NCI-H446 (cell line): ENCODE data around the gene CYB561D2.

Source experiments
- DNase-seq, 2 experiments: peaks; one replicate each; lab custom pipeline; 2025; lab: John Stamatoyannopoulos, UW

CYB561D2 gene

DNA sequence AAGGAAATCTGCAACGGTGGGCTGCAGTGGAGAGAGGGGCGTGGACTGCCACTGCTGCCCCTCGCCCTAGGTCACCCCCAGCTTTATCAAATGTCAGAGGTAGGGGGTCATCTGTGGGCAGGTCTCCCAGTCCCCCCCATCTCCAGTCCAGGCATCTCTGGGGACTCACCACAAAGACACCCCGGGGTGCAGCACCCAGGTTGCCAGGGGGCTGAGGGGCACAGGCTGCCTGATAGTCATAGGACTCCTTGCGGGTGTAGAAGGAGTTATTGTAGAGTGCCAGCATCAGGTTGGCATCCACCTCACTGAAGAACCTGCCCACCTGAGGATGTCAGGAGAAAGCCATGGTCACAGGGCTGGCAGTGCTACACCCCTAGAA lies 15.2 kb downstream of the CYB561D2 start:
- no peak for DNase-seq

DNA sequence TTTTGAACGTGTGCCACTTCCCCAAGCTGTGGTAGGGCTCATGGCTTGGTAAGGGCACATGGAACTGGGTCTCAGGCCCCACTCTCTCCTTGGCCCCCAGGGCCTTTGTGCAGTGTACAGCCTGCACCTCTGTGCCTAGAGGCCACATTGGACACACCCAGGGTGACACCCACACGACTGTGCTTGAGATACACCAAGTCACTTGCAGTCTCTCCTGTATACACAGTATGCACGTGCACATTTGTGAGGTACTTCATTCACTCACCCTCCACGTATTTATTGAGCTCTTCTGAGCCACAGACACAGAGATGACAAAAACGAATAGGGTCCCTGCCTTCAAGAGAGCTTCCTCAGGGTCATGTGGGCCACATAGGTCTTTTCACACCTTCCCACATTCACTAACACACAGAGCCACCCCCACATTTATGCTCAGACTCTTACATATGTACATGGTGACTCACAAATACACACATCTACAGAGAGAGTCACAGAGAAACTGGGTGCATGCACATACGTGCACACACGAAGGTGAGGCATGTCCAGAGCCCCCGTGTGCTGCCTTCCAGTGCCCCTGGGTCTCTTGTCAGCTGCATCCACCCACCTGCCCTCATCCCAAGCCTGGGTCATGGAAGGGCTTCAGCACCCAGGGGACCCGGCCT lies 18.5 kb downstream of the CYB561D2 start:
- no peak for DNase-seq

DNA sequence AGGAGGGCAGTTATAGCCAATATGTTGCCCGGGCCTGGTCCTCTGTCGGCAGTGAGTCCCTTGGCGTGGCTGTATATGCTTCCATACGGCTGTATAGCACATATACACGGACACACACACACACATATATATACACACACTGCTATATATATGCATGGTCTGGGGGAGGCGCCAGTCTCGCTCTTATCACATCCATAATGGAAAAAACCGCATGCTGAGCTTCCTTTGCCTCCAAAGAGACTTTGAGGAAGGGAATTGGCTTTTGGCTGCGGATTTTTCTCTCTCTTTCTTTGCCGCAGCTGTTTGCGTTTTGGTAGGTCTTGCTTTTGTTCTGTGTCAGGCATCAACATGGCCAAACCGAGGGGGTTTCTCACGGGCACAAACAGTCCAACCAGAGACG lies 19.9 kb downstream of the CYB561D2 start:
- peak in 1 of 2 experiments; percentile 19 for DNase-seq

DNA sequence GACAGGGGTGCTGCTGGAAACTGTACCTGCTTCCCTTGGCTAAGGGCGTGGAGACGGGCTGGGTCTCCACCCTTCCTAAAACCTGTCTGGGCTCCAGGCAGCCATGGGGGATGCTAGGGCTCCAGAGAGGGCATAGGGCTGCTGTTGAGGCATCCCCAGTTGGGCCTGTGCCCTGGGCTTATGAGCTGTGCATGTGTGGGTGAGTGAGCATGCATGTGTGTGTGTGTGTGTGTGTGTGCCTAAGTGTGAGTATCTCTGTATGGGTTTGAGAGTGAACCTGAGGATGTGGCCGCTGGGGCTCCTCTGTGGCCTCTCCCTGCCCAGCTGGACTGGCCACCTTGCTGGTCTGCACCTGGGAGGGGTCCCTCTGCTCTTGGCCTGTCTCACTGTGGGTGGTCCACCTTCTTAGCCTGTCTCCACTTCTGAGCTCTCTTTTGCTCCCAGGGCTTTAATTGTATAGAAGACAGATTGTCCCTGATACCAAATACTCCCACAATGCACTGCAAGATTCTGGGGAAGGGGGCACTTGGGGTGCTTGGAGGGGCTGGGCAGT lies 20.5 kb downstream of the CYB561D2 start:
- no peak for DNase-seq

DNA sequence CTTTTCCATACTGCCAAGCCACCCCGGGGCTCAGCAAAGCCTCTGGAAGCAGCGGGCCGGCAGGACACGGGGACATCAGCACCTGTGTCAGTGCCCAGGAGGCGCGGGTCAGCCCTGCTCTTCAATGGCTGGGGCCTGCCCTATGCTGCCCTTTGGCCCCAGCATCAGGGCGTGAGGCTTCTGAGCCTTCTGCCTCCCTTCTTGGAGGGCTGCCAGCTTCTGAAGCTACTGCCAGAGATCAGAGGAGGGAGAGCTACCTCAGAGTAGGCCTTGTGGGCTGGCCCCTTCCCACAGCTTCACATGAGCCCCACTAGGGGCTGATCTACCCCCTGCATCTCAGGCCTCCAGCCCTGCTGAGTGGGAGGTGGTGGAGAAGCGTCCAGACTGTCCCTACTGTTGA lies 21.7 kb downstream of the CYB561D2 start:
- DNase-seq, result peak in 1 of 2 experiments; percentile 46

DNA sequence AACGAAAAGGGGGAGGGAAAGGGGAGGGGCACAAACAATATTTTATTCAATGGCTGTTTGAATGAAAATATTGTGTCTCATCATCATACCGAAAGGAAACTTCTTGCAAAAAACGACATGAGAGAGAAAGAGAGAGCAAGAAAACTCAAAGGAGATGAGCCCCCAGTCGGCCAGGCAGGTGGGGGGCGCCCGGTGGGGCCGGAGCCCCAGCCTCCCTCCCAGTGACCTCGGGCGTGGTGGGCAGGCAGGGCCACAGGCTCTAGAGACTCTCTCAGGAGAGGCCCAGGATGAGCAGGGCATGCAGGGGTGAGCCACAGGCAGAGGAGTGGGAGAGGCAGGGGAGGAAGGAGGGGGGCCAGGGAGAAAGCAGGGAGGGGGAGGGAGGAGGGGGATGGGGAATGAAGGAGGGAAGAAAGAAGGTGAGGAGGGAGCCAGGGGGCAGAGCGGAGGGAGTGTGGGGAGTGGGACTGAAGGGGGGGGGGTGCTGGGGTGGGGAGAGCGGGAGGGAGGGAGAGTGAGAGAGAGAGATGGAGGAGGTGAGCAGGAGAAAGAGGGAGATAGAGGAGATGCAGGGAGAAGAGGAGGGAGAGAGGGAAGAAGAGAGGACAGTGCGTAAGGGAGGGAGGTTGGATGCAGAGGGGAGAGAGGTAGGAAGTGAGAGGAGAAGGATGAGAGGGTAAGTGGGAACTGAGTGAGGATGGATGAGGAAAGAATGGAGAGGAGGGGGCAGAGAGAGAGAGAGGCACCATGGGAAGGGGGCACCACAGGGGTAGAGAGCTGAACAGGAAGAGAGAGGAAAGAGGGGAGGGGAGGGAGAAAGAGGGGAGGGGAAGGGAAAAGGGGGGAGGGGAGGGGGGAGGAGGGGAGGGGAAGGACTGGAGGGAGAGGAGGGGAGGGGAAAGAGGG lies 22.7 kb downstream of the CYB561D2 start:
- DNase-seq, result no peak

DNA sequence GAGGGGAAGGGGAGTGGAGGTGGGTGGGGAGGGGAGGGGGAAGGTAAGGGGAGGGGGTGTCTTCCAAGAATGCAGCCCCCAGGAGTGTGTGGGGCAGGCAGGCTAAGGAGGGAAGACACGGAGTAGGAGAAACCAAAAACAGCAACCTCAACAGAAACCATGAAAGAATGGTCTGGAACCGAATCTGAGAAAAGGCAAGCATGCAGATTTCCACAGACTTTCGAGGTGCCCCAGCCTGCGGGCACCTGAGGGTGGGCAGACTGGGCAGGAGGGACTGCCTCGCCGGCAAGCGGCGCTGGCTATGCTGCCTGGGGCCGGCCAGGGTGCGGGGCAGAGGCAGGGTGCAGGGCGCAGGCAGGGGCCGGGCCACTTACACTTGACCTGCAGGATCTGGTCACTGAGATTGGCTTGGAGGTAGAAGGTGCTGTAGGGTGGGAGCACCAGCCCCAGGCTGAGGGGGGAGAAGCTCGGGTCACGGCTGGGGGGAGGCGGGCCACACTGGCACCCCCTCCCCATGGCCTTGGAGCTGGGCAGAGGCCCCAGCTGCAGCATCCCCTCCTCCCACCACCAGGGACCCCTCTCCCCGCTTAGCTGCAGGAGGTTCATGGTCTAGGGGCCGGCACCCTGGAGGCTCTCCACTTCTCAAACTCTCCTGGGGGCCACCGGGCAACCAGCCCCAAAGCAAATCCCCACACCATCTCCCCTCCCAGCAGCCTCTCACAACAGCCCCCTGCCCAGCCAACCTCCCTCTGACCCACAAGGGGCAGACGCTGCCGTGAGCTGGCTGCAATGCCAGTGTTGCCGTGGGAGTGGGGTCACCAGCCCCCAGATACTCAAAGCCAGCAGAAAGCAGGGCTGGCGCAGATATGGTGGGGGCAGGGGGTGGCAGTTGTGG lies 23.9 kb downstream of the CYB561D2 start:
- DNase-seq, result no peak

DNA sequence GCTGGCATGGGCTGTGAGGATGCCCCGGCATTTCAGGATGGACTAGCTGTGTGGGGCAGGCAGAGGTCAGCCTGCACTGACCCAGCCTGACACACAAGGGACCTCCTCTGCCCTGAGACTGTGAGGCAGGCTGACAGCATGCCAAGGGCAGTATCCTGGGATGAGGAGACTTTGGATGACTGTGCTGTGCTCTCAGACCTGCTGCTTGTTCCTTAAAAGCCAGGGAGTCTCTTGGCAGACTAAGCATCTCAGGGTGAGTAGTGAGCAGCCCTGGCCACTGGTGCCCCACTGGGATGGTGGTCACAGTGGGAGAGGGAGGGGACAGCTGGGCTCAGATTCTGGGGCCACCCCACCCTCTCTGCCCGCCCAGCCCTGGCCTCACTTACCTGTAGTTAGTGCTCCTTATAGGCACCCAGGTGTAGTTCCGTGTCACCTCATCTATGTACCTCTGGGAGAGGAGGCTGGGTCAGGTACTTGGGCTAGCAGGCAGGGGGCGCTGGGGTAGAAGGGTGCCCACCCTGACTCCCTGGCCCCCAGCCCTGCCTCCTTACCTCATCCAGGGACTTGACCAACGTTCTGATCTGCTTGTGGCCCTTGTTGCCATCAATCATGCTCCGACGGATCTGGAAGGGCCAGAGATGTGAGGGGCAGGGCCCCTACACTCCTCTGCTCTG lies 24.7 kb downstream of the CYB561D2 start:
- no peak for DNase-seq

DNA sequence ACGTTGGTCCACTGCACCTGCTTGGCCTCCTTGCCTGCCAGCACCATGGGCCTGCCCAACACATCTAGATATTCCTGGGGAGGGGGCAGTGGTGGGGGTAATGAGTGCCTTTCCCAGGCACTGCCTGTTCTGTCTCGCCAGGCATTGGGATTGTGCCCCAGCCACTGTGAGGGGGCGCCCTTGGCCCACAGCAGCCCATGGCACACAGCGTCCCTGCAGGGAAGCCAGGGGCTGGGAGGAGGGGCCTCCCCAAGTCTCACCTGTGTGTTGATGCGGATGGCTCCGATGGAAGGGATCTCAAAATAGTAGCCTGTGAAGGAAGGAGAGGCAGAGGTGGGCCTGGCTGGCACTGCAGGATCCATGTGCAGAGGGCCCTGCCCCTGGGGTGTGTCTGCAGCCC lies 27.4 kb downstream of the CYB561D2 start:
- no peak for DNase-seq

DNA sequence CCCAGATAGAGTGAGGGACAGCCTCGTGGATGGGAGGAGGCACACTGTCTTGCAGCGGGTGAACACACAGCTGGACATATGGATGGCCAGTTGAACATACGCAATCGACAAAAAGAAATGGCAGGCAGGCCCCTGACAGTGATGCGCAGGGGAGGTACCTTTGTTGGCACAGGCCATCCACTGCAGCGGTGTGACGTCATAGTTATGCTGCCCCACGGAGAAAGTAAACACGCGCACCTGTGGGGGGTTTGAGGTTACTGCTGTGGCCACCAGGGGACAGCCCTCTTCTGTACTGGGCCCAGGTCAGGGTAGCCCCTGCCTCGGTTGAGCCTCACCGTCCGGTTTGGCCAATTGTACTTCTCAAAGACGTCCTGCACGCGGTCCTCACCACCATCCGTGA lies 28.1 kb downstream of the CYB561D2 start:
- no peak for DNase-seq

DNA sequence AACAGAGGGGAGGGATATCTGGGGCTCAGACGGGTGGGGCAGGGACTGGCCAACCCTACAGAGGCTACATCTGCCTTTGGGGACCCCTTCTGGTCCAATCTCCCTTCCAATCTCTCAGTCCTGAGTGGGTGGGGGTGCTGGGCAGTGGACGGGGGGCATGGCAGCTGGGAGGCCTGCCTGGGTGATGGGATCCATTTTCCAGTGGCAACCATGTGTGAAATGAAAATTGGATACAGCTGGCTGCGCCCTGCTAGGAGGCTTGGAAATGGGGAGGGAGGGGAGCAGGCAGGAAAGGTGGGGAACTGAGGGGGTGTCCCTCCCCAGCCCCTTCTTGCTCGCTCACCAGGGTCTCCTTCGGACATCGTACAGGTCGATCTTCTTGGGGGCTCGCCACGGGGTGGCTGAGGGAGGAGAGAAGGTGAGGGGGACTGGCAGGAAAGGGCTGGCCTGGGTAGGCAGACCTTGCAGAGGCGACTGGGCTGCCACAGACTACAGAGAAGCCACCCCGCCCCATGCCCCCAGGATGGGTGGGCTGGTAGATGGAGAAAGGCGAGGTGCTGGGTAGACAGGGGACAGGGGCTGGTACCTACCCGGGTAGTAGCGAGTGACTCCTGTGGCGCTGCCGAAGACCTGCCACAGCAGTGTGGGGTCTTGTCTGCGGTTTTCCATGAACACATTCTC lies 29.9 kb downstream of the CYB561D2 start:
- DNase-seq, result no peak

DNA sequence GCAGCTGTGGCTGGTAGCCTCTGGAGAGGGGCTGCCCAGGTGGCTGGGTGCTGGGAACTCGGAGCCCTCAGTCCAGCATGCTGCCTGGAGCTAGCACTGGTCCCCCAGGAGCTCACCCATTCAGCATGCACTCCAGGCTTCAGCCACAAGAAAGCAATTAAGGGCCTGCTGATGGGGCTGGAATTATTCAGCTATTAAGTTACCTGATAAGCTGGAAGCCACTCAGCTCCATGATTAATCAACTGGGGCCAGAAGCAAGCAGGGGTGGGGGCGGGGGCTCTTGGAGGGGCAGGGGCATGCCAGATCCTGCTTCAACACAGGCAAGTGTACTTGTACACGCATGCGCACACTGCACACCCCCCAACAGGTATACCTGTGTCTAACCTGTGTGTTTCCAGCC lies 30.7 kb downstream of the CYB561D2 start:
- DNase-seq, result no peak

DNA sequence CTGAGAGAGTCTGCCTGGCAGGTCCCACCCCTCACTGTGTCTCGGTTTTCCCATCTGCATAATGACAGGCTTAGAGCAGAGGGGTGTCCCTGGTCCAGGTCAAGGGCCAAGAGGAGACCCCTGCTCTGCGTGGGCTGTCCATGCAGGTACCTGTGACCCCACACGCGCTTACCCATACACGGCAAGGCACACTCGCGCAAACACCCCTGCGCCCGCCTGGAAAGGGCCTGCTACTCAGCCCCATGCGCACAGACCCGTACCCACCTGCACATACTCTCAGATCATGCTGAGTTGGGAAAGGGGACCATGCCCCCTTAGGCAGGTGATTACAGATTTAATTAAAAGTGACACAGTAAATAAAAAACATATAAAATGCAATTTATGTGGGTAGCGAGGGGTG lies 32.1 kb downstream of the CYB561D2 start:
- DNase-seq, result no peak

DNA sequence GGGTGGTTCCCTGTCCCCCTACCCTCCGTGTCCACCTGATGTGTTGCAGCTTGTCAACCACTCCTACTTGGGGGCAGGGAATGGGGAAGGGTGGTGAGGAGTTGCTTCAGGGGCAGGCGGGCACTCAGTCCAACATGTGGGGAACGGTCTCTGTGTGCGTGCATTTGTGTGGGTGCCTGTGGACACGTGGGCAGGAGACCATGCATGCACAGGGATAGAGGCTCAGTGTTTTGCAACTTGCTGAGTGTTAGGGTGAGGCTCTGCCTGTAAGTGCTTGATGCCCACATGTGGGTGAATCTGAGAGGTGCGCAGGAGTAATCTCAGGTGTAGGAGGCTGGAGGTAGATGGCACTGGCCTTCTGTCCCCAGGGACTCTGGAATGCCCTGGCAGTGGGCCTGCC lies 33.1 kb downstream of the CYB561D2 start:
- no peak for DNase-seq

DNA sequence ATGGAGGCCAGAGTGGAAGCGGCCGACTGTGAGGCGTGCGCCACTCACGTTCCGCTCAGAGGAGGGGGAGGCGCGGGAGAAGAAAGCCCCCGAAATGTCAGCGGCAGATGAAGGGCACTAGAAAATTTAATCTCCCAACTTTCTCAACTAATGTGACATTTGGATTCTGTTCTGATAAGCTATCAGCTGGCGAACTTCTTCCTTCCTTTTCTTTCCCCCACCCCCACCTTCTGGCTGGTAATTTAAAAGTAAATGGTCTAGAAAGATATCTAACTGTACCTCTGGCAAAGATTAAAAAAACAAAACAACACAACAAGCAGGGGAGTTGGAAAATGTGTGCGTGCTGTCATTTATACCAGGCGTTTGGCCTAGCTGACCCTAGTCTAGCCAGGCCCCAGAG lies 35.1 kb downstream of the CYB561D2 start:
- DNase-seq, result no peak

DNA sequence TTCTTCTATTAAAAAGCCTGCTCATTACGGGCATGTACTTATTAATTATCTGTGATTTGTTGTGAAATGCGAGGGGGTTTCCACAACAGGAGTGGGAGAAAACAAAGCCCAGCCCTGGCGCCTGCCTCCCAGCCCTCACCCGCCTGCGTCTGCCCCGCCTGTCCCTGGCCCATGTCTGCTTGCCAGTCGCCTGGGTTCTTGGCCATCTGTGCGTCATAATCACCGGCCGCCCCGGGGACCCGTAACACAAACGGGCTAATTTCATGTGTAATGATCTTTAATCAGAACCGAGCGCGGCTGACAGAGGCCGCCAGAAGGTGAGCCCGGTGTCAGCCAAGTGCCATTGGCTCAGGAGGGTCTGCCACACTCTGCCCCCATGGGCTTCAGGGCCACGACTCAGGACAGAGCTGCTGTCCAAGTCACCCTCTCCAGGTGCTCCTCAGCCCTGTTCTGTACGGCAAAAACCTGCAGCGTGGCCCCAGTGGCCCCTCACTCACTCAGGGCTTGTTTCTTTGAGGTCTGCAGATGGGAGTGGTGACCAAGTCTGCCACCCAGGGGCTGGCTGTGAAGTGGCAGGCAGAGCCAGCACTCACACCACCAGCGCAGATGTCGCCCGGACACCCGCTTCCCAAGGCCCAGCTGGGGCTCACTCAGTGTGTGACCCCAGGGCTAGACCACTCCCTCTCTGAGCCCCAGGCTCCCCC lies 37.5 kb downstream of the CYB561D2 start:
- DNase-seq, result peak in 1 of 2 experiments; percentile 6

DNA sequence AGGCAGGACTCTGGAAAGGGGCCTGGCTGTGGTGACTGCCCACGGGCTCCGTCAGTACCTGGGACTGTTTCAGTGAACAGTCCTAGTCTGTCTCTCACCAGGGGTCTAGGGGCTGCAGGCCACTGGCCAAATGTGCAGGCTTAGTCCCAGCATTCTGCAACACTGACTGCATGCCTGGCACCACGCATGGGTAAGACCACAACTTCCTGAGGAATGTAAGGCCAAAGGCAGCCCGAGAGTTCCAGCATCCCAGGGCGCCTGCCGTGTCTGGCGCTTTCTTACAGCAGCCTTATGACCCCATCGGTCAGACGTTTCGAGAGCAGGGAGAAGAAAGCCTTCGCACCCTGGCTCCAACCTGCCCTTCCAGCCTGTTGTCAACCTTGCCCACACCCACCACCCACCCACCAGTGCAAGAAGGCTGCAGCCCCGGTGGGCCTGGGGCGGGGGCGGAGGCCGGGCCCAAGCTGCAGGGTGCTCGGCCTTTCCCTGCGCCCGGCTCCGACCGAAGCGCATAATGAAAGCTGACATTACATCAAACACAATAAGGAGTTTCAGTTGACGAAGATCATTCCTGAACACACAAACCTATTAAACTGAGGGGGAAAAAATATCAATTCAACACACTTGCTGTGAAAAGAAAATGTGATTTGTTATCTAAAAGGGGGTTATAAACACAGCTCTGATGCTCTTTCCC lies 38.2 kb downstream of the CYB561D2 start:
- no peak for DNase-seq

DNA sequence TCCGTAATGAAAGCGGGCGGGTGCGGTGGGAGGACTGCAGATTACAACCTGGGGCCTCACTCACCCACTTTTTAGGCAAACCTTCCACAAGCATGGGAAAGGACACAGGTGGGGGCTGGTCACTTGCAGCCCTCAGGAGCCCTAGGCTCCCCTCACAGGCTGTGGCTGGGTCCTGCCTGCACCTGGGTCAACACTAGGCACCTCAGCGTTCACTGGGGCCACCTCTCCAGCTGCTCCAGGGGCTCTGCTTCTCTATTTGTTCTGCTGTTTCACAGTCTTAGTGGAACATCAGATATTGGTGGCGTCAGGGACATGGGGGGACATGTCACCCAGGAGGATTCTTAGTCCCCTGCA lies 38.7 kb downstream of the CYB561D2 start:
- no peak for DNase-seq

DNA sequence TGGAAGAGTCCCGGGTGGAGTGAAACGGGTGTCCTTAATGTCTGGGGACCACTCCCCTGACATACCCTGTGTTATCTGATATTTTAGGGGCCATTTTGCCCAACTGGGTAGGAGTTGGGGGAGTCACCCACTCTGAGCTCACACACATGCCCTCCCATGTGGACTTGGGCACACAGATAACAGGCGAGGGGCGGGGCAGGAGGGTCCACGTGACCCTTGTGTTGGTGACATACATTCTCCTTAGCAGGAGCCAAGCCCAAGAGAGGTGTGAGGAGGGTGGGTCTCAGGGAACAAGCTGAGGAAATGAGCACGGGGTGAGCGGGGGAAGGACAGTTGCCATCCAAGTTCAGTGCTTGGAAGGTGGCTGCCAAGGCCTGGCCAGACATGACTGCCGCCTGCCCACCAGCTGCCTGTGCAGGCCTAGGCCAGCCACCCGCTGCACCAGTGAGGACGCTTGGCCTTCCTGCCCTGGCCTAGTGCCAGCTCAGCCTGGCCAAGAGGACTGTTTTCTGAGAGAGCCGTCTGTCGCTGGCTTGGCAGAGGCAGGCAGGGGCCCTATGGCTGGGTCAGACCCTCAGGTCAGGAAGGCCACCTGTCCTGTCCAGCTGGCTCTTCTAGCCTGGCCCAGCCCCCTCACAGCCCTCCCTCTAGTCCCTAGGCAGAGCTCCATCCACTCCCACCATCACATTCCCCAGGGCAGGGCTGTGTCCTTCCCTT lies 40.0 kb downstream of the CYB561D2 start:
- peak; percentile 19 to 88 for DNase-seq
